Kidney (tissue), 14 donors: ENCODE results near the gene KCTD21. TPM values are rescaled to one million over a fixed set of nuclear protein-coding genes. Genes with fewer than 3 reads are reported as not detected.

ENCODE experiments used
- DNase-seq, 5 donors: peaks; one replicate each; pipeline ENCODE4 v3.0.0-alpha.2; 2013 to 2020
- FAIRE-seq: peaks from 2 replicates; lab custom pipeline; 2012; peaks lifted over from hg19 to GRCh38; lab: Jason Lieb, UNC
- H3K27ac ChIP-seq, 2 donors: one replicate each; pipeline ENCODE4 v1.7.0; 2013; ENCODE audit warnings: low read depth in 2 of 2, low read length in 2 of 2, inconsistent platforms in 1 of 2
- H3K27me3 ChIP-seq: one replicate; pipeline ENCODE4 v1.7.1; 2013; ENCODE audit warnings: low read length, inconsistent platforms; ENCODE audit not compliant: control insufficient read depth, insufficient read depth
- H3K36me3 ChIP-seq, 3 donors: one replicate each; pipeline versions ENCODE4 v1.7.0 to v1.7.1; 2013; ENCODE audit warnings: low read length in 3 of 3, control low read depth in 1 of 3, inconsistent platforms in 1 of 3; ENCODE audit not compliant: insufficient read depth in 3 of 3, control insufficient read depth in 2 of 3
- H3K4me1 ChIP-seq, 3 donors: one replicate each; pipeline versions ENCODE4 v1.7.0 to v1.7.1; 2013; ENCODE audit warnings: low read length in 3 of 3, inconsistent platforms in 1 of 3, low read depth in 1 of 3; ENCODE audit not compliant: control insufficient read depth in 2 of 3, insufficient read depth in 2 of 3
- H3K4me3 ChIP-seq, 3 donors: one replicate each; pipeline versions ENCODE4 v1.7.0 to v1.8.1; 2013; ENCODE audit warnings: low read length in 3 of 3, control low read depth in 1 of 3, inconsistent platforms in 1 of 3
- H3K9ac ChIP-seq, 3 donors: one replicate each; pipeline versions ENCODE4 v1.7.0 to v1.7.1; 2013; ENCODE audit warnings: low read length in 3 of 3, control low read depth in 1 of 3, inconsistent platforms in 1 of 3
- H3K9me3 ChIP-seq, 3 donors: one replicate each; pipeline versions ENCODE4 v1.7.0 to v1.7.1; 2013; ENCODE audit warnings: low read length in 3 of 3, control low read depth in 1 of 3, inconsistent platforms in 1 of 3; ENCODE audit not compliant: control insufficient read depth in 2 of 3, insufficient read depth in 1 of 3
- CTCF ChIP-seq: IDR thresholded peaks from 3 replicates; pipeline ENCODE4 v1.5.1; 2012; ENCODE audit warnings: mild to moderate bottlenecking, moderate library complexity, borderline replicate concordance; ENCODE audit not compliant: insufficient read depth; ENCODE audit errors: extremely low read depth
- intact Hi-C: fragments of 100-400 bp; cut with DNase I; formaldehyde crosslinking; loops from one replicate; pipeline ENCODE4 v1.11.1; 2022
- polyA plus RNA-seq: library from polyadenylated mRNA; stranded (reverse); fragments of 350-450 nt; fragmentation: Illumina TruSeq; extraction: RNeasy Lipid Tissue Mini Kit (QIAGEN cat#74804); gene quantifications from one replicate; pipeline ENCODE4 v1.2.3, GENCODE V29; 2014; ENCODE audit warnings: low read depth, low replicate concordance; ENCODE audit not compliant: insufficient read depth
- total RNA-seq: library from RNA; stranded (reverse); fragmentation: NEBNext Ultra II Directional; extraction: Animal tissue kit (Norgen Biotek cat#: 25700); gene quantifications from one replicate; pipeline ENCODE4 v1.2.1, GENCODE V29; 2021
- donor health status: control.
- donor health status: control.
- donor health status: control.
- donor health status: control.
- donor health status: control.
- donor health status: DM: yes; HTN: yes; CAD: no.
- donor health status: Normal renal cell carcinoma (clear cell type).

KCTD21 gene
- total and polyA plus RNA-seq, 2 donors from 2014 or later, result 6.0 to 7.9 TPM

DNA sequence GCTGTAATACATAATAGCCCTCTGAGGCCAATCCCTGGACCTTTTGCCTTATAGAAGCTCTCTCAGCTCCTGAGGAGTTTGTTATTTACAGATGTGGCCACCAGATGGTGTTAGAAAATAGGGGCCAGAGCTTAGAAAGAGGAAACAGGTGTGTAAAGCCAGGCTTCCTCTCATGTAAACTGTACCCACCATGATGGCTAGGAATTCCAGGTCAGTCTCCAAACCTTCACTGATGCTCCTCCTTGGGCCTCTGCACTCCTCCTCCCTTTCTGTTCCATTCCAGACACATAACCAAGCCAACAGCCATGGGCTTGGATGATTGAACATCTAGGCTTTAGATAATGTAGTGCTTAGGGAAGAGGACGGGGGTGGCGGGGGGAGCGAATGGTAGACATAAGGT lies 40.0 kb upstream of the KCTD21 start:
- FAIRE-seq (no peak), DNase-seq (peak in 3 of 5 donors; percentile 31 to 88 (median 82))
- Histone ChIP-seq H3K4me1 (no peaks in the 10 kb centered on the region), H3K27me3 (no peaks in the 10 kb centered on the region), H3K4me3 (no peak overlapping the region), H3K36me3 (peaks cover 2 to 7% (median 6%) of the 10 kb centered on the region in 3 donors), H3K9me3 (no peaks in the 10 kb centered on the region), H3K9ac (no peak overlapping the region), H3K27ac (no peak overlapping the region)
- TF ChIP-seq CTCF, result peak; percentile 45
- intact Hi-C loops, result loop anchor here (10.0 kb wide), 2 partner anchors 196 to 336 kb away; no protein-coding TSS in a partner anchor

GRCh38 chr11:78227921-78228320 lies 39.5 kb upstream of the KCTD21 start:
- DNase-seq (no peak), FAIRE-seq (no peak)
- intact Hi-C loops, result loop anchor here (10.0 kb wide), 2 partner anchors 197 to 337 kb away; no protein-coding TSS in a partner anchor
- Histone ChIP-seq H3K4me1 (no peaks in the 10 kb centered on the region), H3K9me3 (no peaks in the 10 kb centered on the region), H3K27ac (no peak overlapping the region), H3K27me3 (no peaks in the 10 kb centered on the region), H3K9ac (no peak overlapping the region), H3K4me3 (no peak overlapping the region), H3K36me3 (peaks cover 2 to 12% (median 6%) of the 10 kb centered on the region in 3 donors)
- TF ChIP-seq CTCF, result no peak

DNA sequence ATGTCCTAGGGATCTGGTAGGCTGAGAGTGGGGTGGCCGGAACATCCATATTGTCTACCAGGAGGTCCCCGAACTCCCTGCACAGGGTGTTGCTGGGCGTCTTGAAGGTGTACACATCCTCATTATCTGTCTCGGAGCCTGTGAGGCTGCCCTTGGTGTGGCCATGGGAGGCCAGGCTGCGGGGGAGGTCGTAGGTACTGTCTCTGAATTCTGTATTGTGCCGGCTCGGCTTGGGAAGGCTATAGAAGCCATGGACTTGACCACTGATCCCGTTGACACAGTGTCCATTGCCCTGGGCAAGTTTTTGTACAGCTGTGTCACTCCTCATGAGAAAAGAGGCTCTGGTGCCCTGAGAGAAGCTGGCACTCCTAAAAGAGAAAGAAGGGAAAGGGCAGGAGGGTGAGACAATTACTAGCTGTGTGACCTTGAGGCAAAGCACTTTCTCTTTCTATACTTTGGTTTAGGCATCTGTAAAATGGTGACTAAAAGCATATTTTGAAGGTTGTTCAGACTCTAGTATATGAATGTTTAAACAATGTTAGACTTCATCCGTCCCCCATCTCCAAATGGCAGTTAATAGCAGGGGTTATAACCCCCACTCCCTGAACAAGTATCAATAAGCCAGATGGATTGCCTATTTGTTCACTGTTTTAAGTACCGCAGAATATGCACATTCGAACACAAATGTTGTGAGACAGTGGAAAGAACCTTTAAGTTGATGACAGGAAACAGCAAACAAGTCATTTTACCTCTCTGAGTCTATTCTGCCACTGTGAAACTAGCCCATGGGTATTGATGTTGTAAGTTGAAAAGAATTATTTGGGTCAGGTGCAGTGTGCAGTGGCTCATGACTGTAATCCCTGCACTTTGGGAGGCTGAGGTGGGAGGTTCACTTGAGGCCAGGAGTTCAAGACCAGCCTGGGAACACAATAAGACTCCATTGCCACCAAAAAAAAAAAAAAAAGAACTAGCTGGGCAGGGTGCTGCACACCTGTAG lies 38.6 kb upstream of the KCTD21 start:
- Histone ChIP-seq H3K9me3 (no peaks in the 10 kb centered on the region), H3K9ac (no peak overlapping the region), H3K27ac (no peak overlapping the region), H3K27me3 (no peaks in the 10 kb centered on the region), H3K4me3 (no peak overlapping the region), H3K36me3 (peaks cover 2 to 14% (median 8%) of the 10 kb centered on the region in 3 donors), H3K4me1 (no peaks in the 10 kb centered on the region)
- no peak for TF ChIP-seq CTCF
- intact Hi-C loops, result loop anchor here (10.0 kb wide), 2 partner anchors 198 to 338 kb away; no protein-coding TSS in a partner anchor
- FAIRE-seq (no peak), DNase-seq (no peak)
